AG04449 (cell line): ENCODE data around the gene EYS.

Experiments
- CTCF ChIA-PET: fragments of 350-600 bp; formaldehyde crosslinking; extraction: SDS; loops from one replicate; lab custom pipeline; 2021; ENCODE audit warnings: antibody characterized with exemption; lab: Yijun Ruan, JAX
- POLR2A ChIA-PET: fragments of 400-600, 350-600 bp; formaldehyde crosslinking; extraction: SDS; loops from one replicate; lab custom pipeline; 2020; ENCODE audit warnings: antibody characterized with exemption, inconsistent platforms; lab: Yijun Ruan, JAX
- DNase-seq: peaks from one replicate; pipeline ENCODE4 v3.0.0-alpha.2; 2010; ENCODE audit warnings: low read depth, low spot score
- H3K4me3 ChIP-seq: 2 replicates; pipeline ENCODE4 v1.5.1; 2011; ENCODE audit warnings: low read depth, mild to moderate bottlenecking, control low read depth, low read length
- TF ChIP-seq, protein P1 (sequence below): IDR thresholded peaks from one replicate; pipeline ENCODE4 v1.5.1; 2011; ENCODE audit warnings: mild to moderate bottlenecking, moderate library complexity, low read length, control low read depth, inconsistent platforms; ENCODE audit not compliant: insufficient read depth; ENCODE audit errors: missing control alignments

The EYS gene

DNA sequence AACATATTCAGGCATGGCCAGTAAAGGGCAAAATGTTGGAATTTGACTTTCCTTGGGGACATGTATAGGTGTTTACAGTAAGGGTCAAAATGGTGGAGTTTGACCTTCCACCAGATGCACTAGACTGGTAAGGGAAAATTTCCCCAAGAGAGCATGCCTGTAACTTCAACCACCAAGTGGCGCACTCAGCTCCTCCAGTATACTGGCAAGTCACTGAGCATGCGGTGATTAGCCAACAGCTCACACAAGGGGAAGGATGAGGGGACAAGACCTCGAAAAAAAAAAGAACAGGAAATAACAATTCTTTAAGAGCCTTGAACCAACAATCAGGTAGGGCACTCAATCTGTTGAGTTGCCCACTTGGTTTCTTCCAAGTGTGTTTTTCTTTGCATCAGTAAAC, 140.9 kb downstream of the EYS start:
- no peak overlapping the region for H3K4me3 ChIP-seq
- ChIA-PET POLR2A (no interaction called here), CTCF (no interaction called here)
- TF ChIP-seq, protein P1, sequence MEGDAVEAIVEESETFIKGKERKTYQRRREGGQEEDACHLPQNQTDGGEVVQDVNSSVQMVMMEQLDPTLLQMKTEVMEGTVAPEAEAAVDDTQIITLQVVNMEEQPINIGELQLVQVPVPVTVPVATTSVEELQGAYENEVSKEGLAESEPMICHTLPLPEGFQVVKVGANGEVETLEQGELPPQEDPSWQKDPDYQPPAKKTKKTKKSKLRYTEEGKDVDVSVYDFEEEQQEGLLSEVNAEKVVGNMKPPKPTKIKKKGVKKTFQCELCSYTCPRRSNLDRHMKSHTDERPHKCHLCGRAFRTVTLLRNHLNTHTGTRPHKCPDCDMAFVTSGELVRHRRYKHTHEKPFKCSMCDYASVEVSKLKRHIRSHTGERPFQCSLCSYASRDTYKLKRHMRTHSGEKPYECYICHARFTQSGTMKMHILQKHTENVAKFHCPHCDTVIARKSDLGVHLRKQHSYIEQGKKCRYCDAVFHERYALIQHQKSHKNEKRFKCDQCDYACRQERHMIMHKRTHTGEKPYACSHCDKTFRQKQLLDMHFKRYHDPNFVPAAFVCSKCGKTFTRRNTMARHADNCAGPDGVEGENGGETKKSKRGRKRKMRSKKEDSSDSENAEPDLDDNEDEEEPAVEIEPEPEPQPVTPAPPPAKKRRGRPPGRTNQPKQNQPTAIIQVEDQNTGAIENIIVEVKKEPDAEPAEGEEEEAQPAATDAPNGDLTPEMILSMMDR, result no peak
- no peak for DNase-seq

DNA sequence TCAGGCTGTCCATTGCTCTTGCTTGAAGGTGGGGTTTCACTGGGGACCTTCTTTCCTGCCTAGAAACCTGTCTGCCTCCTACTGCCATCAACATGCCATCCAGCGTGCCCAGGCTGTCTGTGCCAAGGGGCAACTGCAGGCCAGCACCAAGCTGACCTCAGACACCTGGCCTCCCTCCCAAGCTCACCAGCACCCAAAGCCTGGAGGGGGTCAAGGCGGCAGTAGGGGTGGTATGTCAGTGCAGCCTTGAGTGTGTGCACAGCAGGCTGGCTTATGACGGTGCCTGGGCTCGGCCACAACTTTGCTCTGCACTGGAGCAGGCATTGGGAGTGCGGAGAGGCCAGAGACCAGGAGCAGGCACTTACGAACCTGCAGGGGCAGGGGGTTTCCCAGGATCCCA, 149.0 kb downstream of the EYS start:
- no peak for DNase-seq
- no peak overlapping the region for H3K4me3 ChIP-seq
- TF ChIP-seq, protein P1, result no peak
- ChIA-PET POLR2A (no interaction called here), CTCF (no interaction called here)

DNA sequence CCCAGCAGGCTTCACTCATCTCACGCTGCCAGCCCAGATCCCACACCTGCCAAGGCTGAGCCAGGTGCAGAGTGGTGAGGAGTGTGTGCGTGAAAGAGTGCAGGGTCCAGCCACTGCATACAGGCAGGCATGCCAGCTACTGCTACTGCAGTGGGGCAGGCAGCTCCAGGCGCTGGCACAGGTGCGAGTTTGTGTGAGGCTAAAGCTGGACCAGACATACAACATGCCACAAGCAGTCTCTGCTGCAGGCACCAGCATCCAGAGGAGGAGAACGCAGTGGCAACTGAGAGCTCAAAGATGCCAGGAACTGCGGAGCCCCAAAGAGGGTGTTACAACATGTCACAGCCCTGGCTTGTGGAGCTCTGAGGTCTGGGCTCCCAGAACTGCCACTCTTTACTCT, 149.8 kb downstream of the EYS start:
- DNase-seq, result no peak
- ChIA-PET CTCF (no interaction called here), POLR2A (no interaction called here)
- TF ChIP-seq, protein P1, result no peak
- H3K4me3 ChIP-seq, result no peak overlapping the region

DNA sequence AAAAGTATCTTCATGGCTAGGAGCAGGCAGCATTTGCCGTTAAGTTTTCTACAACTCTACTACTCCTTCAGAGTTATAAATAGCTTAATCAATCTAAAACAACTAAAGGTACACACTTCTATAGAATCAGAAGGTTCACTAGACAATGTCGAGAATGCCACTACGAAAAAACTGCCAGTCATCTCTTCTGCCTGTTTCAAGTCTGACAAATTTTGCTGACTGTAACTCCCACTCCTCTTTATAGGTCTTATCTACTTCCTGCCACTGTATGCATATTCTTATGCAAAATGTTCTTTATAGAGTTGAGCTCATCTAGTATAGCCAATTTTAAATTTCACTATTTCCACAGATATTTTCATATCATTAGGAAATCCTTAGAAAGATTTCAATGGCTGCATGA, 160.1 kb downstream of the EYS start:
- ChIA-PET CTCF (no interaction called here), POLR2A (no interaction called here)
- TF ChIP-seq, protein P1, result no peak
- H3K4me3 ChIP-seq, result no peak overlapping the region
- DNase-seq, result no peak

DNA sequence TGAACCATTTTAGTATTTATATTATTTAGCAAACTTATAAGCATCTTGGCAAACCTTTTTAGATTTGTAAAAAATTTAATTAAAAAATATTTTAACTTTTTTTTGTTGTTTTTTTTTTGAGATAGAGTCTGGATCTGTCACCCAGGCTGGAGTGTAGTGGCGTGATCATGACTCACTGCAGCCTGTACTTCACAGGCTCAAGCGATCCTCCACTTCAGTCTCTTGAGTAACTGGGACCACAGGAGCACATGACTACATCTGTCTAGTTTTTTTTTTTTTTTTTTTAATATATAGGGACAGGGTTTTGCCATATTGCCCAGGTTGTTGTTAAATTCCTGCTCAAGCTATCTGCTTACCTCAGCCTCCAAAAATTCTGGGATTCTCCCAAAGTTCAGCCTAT, 161.1 kb downstream of the EYS start:
- ChIA-PET CTCF (no interaction called here), POLR2A (no interaction called here)
- TF ChIP-seq, protein P1, result no peak
- no peak for DNase-seq
- no peak overlapping the region for H3K4me3 ChIP-seq

DNA sequence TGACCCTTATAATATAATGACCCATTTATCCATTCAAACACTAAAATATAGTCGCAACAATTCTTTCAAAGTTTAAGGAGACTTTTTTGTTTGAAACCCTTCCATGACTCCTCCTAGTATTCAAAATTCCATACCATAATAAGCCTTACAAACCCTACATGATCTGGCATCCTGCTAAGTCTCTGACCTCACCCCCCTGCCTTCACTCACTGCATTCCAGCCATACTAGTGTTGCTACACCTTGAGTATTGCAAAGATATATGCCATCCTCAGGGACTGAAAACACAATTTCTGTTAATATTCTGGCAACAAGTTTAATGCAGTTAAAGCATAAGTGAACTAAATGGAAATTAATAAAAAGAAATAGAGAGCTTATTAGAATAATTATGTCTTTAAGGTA, 168.4 kb downstream of the EYS start:
- ChIA-PET POLR2A (no interaction called here), CTCF (no interaction called here)
- no peak for DNase-seq
- H3K4me3 ChIP-seq, result no peak overlapping the region
- TF ChIP-seq, protein P1, result no peak
